NCI-H524 treated with DMSO at 0.1 percent for 48 hours (cell line): ENCODE measurements around the gene SEC22A.

Source experiments
- DNase-seq: peaks from one replicate; lab custom pipeline; 2025; lab: John Stamatoyannopoulos, UW

The SEC22A gene

GRCh38 chr3:123289391-123290106 lies 87.8 kb downstream of the SEC22A start:
- no peak for DNase-seq

- DNase-seq = no peak
These were observed 88.6 kb downstream of the SEC22A start for GRCh38 chr3:123290107-123290930.

- DNase-seq = no peak
These were observed 89.2 kb downstream of the SEC22A start for GRCh38 chr3:123290962-123291361.

- no peak for DNase-seq
These were observed 89.7 kb downstream of the SEC22A start for GRCh38 chr3:123291404-123291803.

- no peak for DNase-seq
These were observed 90.9 kb downstream of the SEC22A start for GRCh38 chr3:123292321-123293310.

- DNase-seq = no peak
These were observed 92.7 kb downstream of the SEC22A start for GRCh38 chr3:123294296-123294938.

- DNase-seq = no peak
These were observed 93.6 kb downstream of the SEC22A start for GRCh38 chr3:123295171-123295900.

GRCh38 chr3:123295901-123296250 lies 94.1 kb downstream of the SEC22A start:
- DNase-seq = no peak

- DNase-seq = no peak
These were observed 94.5 kb downstream of the SEC22A start for GRCh38 chr3:123296261-123296660.

GRCh38 chr3:123296836-123297626 lies 95.3 kb downstream of the SEC22A start:
- no peak for DNase-seq

- DNase-seq = no peak
These were observed 95.8 kb downstream of the SEC22A start for GRCh38 chr3:123297627-123297899.

GRCh38 chr3:123298903-123299302 lies 97.2 kb downstream of the SEC22A start:
- DNase-seq = no peak

- DNase-seq = no peak
These were observed 97.8 kb downstream of the SEC22A start for GRCh38 chr3:123299581-123299980.

- no peak for DNase-seq
These were observed 98.3 kb downstream of the SEC22A start for GRCh38 chr3:123300056-123300455.

GRCh38 chr3:123300583-123300982 lies 98.8 kb downstream of the SEC22A start:
- no peak for DNase-seq

- DNase-seq = no peak
These were observed 99.8 kb downstream of the SEC22A start for GRCh38 chr3:123301331-123302184.

- DNase-seq = no peak
These were observed 101.2 kb downstream of the SEC22A start for GRCh38 chr3:123302961-123303360.

GRCh38 chr3:123303976-123304560 lies 102.3 kb downstream of the SEC22A start:
- no peak for DNase-seq

- DNase-seq = no peak
These were observed 103.4 kb downstream of the SEC22A start for GRCh38 chr3:123305192-123305591.
